Mammary epithelial cell (primary cell): Measurements from ENCODE around the gene GPR161.

ENCODE experiments used
- EZH2 ChIP-seq: IDR thresholded peaks from 2 replicates; pipeline ENCODE4 v1.6.1; 2012; ENCODE audit warnings: low read length, inconsistent platforms, borderline replicate concordance
- TF ChIP-seq, protein P1 (sequence below), 2 donors: IDR thresholded peaks in 1 of 2; conservative IDR thresholded peaks in 1 of 2; 2 replicates each; pipeline ENCODE4 v1.5.1; 2011 to 2012; ENCODE audit warnings: inconsistent platforms in 2 of 2, low read length in 2 of 2, mild to moderate bottlenecking in 2 of 2, control low read depth in 1 of 2, low read depth in 1 of 2; ENCODE audit not compliant: insufficient read depth in 1 of 2; ENCODE audit errors: extremely low read depth in 1 of 2

DNA sequence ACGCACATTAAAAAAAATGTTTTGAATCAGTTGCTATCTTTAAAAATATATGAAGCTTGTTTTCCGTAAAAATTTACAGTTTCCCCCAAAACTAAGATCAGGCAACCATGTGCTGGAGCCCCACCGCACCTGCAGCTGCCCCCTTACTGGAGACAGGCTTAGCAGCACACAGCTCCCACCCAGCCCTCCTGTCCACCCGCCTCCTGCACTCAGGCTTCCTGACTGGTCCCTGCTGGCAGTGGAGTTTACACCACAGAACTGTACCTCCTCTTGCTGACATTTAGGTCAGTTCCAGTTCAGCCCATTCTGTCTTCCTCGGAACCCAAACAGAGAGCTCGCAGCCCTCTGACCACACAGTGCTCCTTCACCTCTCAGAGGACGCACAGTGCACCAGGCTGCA, 2.1 kb downstream of the GPR161 start:
- TF ChIP-seq, protein P1, sequence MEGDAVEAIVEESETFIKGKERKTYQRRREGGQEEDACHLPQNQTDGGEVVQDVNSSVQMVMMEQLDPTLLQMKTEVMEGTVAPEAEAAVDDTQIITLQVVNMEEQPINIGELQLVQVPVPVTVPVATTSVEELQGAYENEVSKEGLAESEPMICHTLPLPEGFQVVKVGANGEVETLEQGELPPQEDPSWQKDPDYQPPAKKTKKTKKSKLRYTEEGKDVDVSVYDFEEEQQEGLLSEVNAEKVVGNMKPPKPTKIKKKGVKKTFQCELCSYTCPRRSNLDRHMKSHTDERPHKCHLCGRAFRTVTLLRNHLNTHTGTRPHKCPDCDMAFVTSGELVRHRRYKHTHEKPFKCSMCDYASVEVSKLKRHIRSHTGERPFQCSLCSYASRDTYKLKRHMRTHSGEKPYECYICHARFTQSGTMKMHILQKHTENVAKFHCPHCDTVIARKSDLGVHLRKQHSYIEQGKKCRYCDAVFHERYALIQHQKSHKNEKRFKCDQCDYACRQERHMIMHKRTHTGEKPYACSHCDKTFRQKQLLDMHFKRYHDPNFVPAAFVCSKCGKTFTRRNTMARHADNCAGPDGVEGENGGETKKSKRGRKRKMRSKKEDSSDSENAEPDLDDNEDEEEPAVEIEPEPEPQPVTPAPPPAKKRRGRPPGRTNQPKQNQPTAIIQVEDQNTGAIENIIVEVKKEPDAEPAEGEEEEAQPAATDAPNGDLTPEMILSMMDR (conservative IDR thresholded peaks at IDR 0.05 in 1 of 2, IDR thresholded peaks at IDR 0.05 in 1 of 2; ENCODE audit: extremely low read depth in 1 of 2, insufficient read depth in 1 of 2, low read depth in 1 of 2, low read length in 2 of 2): no peak
- TF ChIP-seq EZH2: no peak
